Activated CD8-positive, alpha-beta memory T cell treated with anti-CD3 and anti-CD28 coated beads, Interleukin-2, amount 50 U/mL, for 48 hours (primary cell): Measurements from ENCODE around the gene DHX36.

Experiments used
- DNase-seq: peaks from one replicate; pipeline ENCODE4 v3.0.0-alpha.2; 2020

Gene DHX36

GRCh38 chr3:154285221-154285620 is 39.1 kb downstream of the DHX36 start:
- DNase-seq: no peak

- DNase-seq: no peak
Measured at GRCh38 chr3:154280161-154280560, 44.1 kb downstream of the DHX36 start.

GRCh38 chr3:154275965-154276364 is 48.3 kb downstream of the DHX36 start:
- DNase-seq: no peak

- DNase-seq: no peak
Measured at GRCh38 chr3:154275292-154275691, 49.0 kb downstream of the DHX36 start.

GRCh38 chr3:154274348-154274747 is 49.9 kb downstream of the DHX36 start:
- DNase-seq: no peak

- no peak for DNase-seq
Measured at GRCh38 chr3:154273381-154273780, 50.9 kb downstream of the DHX36 start.

- DNase-seq: no peak
Measured at GRCh38 chr3:154254527-154254926, 69.8 kb downstream of the DHX36 start.

- peak; percentile 86 for DNase-seq
Measured at GRCh38 chr3:154252759-154253638, 71.3 kb downstream of the DHX36 start.

- no peak for DNase-seq
Measured at GRCh38 chr3:154251610-154252009, 72.7 kb downstream of the DHX36 start.

- DNase-seq: no peak
Measured at GRCh38 chr3:154250291-154250690, 74.0 kb downstream of the DHX36 start.

- no peak for DNase-seq
Measured at GRCh38 chr3:154247806-154248415, 76.4 kb downstream of the DHX36 start.

GRCh38 chr3:154244644-154245043 is 79.6 kb downstream of the DHX36 start:
- no peak for DNase-seq

- no peak for DNase-seq
Measured at GRCh38 chr3:154243353-154243752, 80.9 kb downstream of the DHX36 start.

GRCh38 chr3:154242766-154243165 is 81.5 kb downstream of the DHX36 start:
- no peak for DNase-seq

- no peak for DNase-seq
Measured at GRCh38 chr3:154241496-154241895, 82.8 kb downstream of the DHX36 start.

- no peak for DNase-seq
Measured at GRCh38 chr3:154240235-154240634, 84.1 kb downstream of the DHX36 start.

- no peak for DNase-seq
Measured at GRCh38 chr3:154236331-154236730, 88.0 kb downstream of the DHX36 start.

- no peak for DNase-seq
Measured at GRCh38 chr3:154235330-154235729, 89.0 kb downstream of the DHX36 start.

- no peak for DNase-seq
Measured at GRCh38 chr3:154229217-154229590, 95.1 kb downstream of the DHX36 start.

GRCh38 chr3:154228561-154229216 is 95.6 kb downstream of the DHX36 start:
- DNase-seq: no peak

GRCh38 chr3:154227531-154227930 is 96.8 kb downstream of the DHX36 start:
- no peak for DNase-seq

- no peak for DNase-seq
Measured at GRCh38 chr3:154225536-154225935, 98.8 kb downstream of the DHX36 start.

- no peak for DNase-seq
Measured at GRCh38 chr3:154224866-154225265, 99.4 kb downstream of the DHX36 start.

- no peak for DNase-seq
Measured at GRCh38 chr3:154224366-154224765, 99.9 kb downstream of the DHX36 start.
